GM20000 (cell line): ENCODE measurements around the gene RNU1-2.
"Not testable (repeated sequence)": the region's sequence is repeated elsewhere in the genome, so short reads cannot be mapped to it uniquely, and the experiment has no call there.

ENCODE experiments used
- DNase-seq: peaks from one replicate; pipeline ENCODE4 v3.0.0; 2012; ENCODE audit warnings: low spot score
- CTCF ChIP-seq: IDR thresholded peaks from 2 replicates; pipeline ENCODE4 v1.5.1; 2012; ENCODE audit warnings: mild to moderate bottlenecking, control low read depth; ENCODE audit errors: extremely low read depth, missing control alignments

RNU1-2 gene

GRCh38 chr1:16900751-16901150 lies 5.0 kb downstream of the RNU1-2 start:
- TF ChIP-seq CTCF = no peak
- no peak for DNase-seq

GRCh38 chr1:16901371-16901770 lies 5.6 kb downstream of the RNU1-2 start:
- DNase-seq = not testable (repeated sequence)

- TF ChIP-seq CTCF = no peak
- DNase-seq = no peak
Observed at GRCh38 chr1:16903054-16903453, 7.3 kb downstream of the RNU1-2 start.

GRCh38 chr1:16903458-16903796 lies 7.6 kb downstream of the RNU1-2 start:
- DNase-seq = no peak
- TF ChIP-seq CTCF = no peak

- DNase-seq = peak; percentile 94
Observed at GRCh38 chr1:16904560-16905109, 8.9 kb downstream of the RNU1-2 start.

GRCh38 chr1:16905110-16905867 lies 9.5 kb downstream of the RNU1-2 start:
- TF ChIP-seq CTCF = no peak
- peak; percentile 79 for DNase-seq

More at GRCh38 chr1:16904560-16905109, 8.9 kb downstream of the RNU1-2 start:
- no peak for TF ChIP-seq CTCF

- no peak for TF ChIP-seq CTCF
- no peak for DNase-seq
Observed at GRCh38 chr1:16905868-16906702, 10.3 kb downstream of the RNU1-2 start.
